Neural progenitor cell (in vitro differentiated cells): ENCODE results near the gene SFSWAP.

ENCODE experiments used
- CTCF ChIP-seq: fragments of 200-600 bp; sonication (generic); IDR thresholded peaks from 2 replicates; pipeline ENCODE4 v1.5.1; 2017; ENCODE audit warnings: antibody characterized with exemption, mild to moderate bottlenecking
- EZH2phosphoT487 ChIP-seq: fragments of 200-600 bp; sonication (generic); IDR thresholded peaks from 2 replicates; pipeline ENCODE4 v1.6.1; 2017; ENCODE audit warnings: antibody characterized with exemption

GRCh38 chr12:131827961-131828534, 117.2 kb downstream of the SFSWAP start, which contains the start of gene MMP17:
- TF ChIP-seq CTCF (peak; percentile 18), EZH2phosphoT487 (no peak)
